HepG2 (cell line): ENCODE results near the gene TRAF5. TPM values are rescaled to one million over a fixed set of nuclear protein-coding genes. Genes with fewer than 3 reads are reported as not detected.

Source experiments
- CENPT ChIP-seq: sonication (generic); formaldehyde crosslinking; IDR thresholded peaks from 2 replicates; pipeline ENCODE4 v1.8.0; 2022; ENCODE audit warnings: low read depth, mild to moderate bottlenecking, moderate library complexity, missing genetic modification reagents
- DR1 ChIP-seq: sonication (generic); formaldehyde crosslinking; IDR thresholded peaks from 2 replicates; pipeline ENCODE4 v1.8.0; 2021; ENCODE audit warnings: mild to moderate bottlenecking, missing genetic modification reagents, inconsistent platforms
- GMEB2 ChIP-seq: IDR thresholded peaks from 2 replicates; pipeline ENCODE4 v1.6.1; 2016; ENCODE audit warnings: missing biosample characterization, missing genetic modification reagents, low read depth
- JUND ChIP-seq: sonication (generic); formaldehyde crosslinking; IDR thresholded peaks from 2 replicates; pipeline ENCODE4 v1.8.0; 2022; ENCODE audit warnings: mild to moderate bottlenecking, missing genetic modification reagents
- MIXL1 ChIP-seq: IDR thresholded peaks from 2 replicates; pipeline ENCODE4 v1.6.1; 2016
- MTA3 ChIP-seq: sonication (generic); formaldehyde crosslinking; IDR thresholded peaks from 2 replicates; pipeline ENCODE4 v1.4.0; 2020; ENCODE audit warnings: missing genetic modification reagents
- NR2C2 ChIP-seq: sonication (generic); formaldehyde crosslinking; IDR thresholded peaks from 2 replicates; pipeline ENCODE4 v1.4.0; 2020; ENCODE audit warnings: missing genetic modification reagents, mild to moderate bottlenecking, moderate library complexity, borderline replicate concordance
- NR2F6 ChIP-seq, 2 experiments: IDR thresholded peaks; 2 replicates each; pipeline ENCODE4 v1.6.1; 2016; ENCODE audit warnings: antibody characterized with exemption in 1 of 2, mild to moderate bottlenecking in 1 of 2
- PHF5A ChIP-seq: IDR thresholded peaks from one replicate; pipeline ENCODE4 v1.6.1; 2018; ENCODE audit warnings: low read depth, missing genetic modification reagents; ENCODE audit not compliant: unreplicated experiment
- POLR2AphosphoS2 ChIP-seq: IDR thresholded peaks from 2 replicates; pipeline ENCODE4 v1.6.1; 2011; ENCODE audit warnings: low read depth, low read length, improper control_type of control experiment
- SRY ChIP-seq: sonication (generic); formaldehyde crosslinking; IDR thresholded peaks from 2 replicates; pipeline ENCODE4 v1.8.0; 2022; ENCODE audit warnings: mild to moderate bottlenecking, missing genetic modification reagents
- ZBTB3 ChIP-seq: sonication (generic); formaldehyde crosslinking; IDR thresholded peaks from 2 replicates; pipeline ENCODE4 v1.4.0; 2020; ENCODE audit warnings: low read depth, mild to moderate bottlenecking, moderate library complexity, missing genetic modification reagents, borderline replicate concordance
- ZNF138 ChIP-seq: sonication (generic); formaldehyde crosslinking; IDR thresholded peaks from 2 replicates; pipeline ENCODE4 v1.5.0; 2020; ENCODE audit warnings: mild to moderate bottlenecking, low read depth, missing genetic modification reagents
- ZNF691 ChIP-seq: sonication (generic); formaldehyde crosslinking; IDR thresholded peaks from 2 replicates; pipeline ENCODE4 v1.4.0; 2020; ENCODE audit warnings: missing genetic modification reagents, low read depth, mild to moderate bottlenecking, borderline replicate concordance
- ZNF713 ChIP-seq: sonication (generic); formaldehyde crosslinking; IDR thresholded peaks from 2 replicates; pipeline ENCODE4 v1.4.0; 2020; ENCODE audit warnings: mild to moderate bottlenecking, missing genetic modification reagents
- polyA plus RNA-seq, 8 experiments: library from polyadenylated mRNA; depleted of rRNA in 3 of 8; stranded (reverse) in 7 of 8; unstranded in 1 of 8; fragments of >200 nt; fragmentation: Illumina TruSeq in 4 of 8; extraction: Trizol in 4 of 8; gene quantifications; 2 replicates each; pipeline versions ENCODE4 v1.2.1 to v1.2.3, GENCODE V29; 2011 to 2016; ENCODE audit warnings: low read depth in 4 of 8, missing spikeins in 1 of 8, mixed read lengths in 1 of 8; ENCODE audit not compliant: insufficient read depth in 1 of 8
- total RNA-seq, 5 experiments: library from RNA; depleted of rRNA; stranded (reverse); fragments of >200 nt; fragmentation: Illumina TruSeq; extraction: Trizol; gene quantifications; 2 replicates each; pipeline ENCODE4 v1.2.3, GENCODE V29; 2016; ENCODE audit warnings: low read depth in 1 of 5
- TF ChIP-seq, protein P1 (sequence below): sonication (generic); formaldehyde crosslinking; IDR thresholded peaks from 2 replicates; pipeline ENCODE4 v1.5.1; 2020; ENCODE audit warnings: mild to moderate bottlenecking, missing genetic modification reagents, moderate library complexity
- TF ChIP-seq, protein P2 (sequence below): sonication (generic); formaldehyde crosslinking; IDR thresholded peaks from 2 replicates; pipeline ENCODE4 v1.5.1; 2020; ENCODE audit warnings: mild to moderate bottlenecking, moderate library complexity, missing genetic modification reagents
- TF ChIP-seq, protein P3 (sequence below): sonication (generic); formaldehyde crosslinking; IDR thresholded peaks from 2 replicates; pipeline ENCODE4 v1.4.0; 2020; ENCODE audit warnings: low read depth, mild to moderate bottlenecking, missing genetic modification reagents

Gene TRAF5
- total and polyA plus RNA-seq, 2 of the 13 experiments (the other 11 are each of a cell fraction or from before 2014, with no cell fraction given): 0.27 to 1.6 TPM

GRCh38 chr1:211382714-211383480 is 56.3 kb downstream of the TRAF5 start (continued):
- TF ChIP-seq, protein P1, sequence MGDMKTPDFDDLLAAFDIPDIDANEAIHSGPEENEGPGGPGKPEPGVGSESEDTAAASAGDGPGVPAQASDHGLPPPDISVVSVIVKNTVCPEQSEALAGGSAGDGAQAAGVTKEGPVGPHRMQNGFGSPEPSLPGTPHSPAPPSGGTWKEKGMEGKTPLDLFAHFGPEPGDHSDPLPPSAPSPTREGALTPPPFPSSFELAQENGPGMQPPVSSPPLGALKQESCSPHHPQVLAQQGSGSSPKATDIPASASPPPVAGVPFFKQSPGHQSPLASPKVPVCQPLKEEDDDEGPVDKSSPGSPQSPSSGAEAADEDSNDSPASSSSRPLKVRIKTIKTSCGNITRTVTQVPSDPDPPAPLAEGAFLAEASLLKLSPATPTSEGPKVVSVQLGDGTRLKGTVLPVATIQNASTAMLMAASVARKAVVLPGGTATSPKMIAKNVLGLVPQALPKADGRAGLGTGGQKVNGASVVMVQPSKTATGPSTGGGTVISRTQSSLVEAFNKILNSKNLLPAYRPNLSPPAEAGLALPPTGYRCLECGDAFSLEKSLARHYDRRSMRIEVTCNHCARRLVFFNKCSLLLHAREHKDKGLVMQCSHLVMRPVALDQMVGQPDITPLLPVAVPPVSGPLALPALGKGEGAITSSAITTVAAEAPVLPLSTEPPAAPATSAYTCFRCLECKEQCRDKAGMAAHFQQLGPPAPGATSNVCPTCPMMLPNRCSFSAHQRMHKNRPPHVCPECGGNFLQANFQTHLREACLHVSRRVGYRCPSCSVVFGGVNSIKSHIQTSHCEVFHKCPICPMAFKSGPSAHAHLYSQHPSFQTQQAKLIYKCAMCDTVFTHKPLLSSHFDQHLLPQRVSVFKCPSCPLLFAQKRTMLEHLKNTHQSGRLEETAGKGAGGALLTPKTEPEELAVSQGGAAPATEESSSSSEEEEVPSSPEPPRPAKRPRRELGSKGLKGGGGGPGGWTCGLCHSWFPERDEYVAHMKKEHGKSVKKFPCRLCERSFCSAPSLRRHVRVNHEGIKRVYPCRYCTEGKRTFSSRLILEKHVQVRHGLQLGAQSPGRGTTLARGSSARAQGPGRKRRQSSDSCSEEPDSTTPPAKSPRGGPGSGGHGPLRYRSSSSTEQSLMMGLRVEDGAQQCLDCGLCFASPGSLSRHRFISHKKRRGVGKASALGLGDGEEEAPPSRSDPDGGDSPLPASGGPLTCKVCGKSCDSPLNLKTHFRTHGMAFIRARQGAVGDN (CRISPR knock-in tag): peak; percentile 97
- TF ChIP-seq ZNF713 (CRISPR knock-in tag): no peak
- TF ChIP-seq MTA3 (CRISPR knock-in tag): no peak
- TF ChIP-seq, protein P2, sequence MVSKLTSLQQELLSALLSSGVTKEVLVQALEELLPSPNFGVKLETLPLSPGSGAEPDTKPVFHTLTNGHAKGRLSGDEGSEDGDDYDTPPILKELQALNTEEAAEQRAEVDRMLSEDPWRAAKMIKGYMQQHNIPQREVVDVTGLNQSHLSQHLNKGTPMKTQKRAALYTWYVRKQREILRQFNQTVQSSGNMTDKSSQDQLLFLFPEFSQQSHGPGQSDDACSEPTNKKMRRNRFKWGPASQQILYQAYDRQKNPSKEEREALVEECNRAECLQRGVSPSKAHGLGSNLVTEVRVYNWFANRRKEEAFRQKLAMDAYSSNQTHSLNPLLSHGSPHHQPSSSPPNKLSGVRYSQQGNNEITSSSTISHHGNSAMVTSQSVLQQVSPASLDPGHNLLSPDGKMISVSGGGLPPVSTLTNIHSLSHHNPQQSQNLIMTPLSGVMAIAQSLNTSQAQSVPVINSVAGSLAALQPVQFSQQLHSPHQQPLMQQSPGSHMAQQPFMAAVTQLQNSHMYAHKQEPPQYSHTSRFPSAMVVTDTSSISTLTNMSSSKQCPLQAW: peak; percentile 66; the same call in 1 of the 2 replicates
- TF ChIP-seq ZBTB3 (CRISPR knock-in tag): no peak; the same call in 1 of the 2 replicates
- TF ChIP-seq PHF5A (CRISPR knock-in tag): no peak
- no peak for TF ChIP-seq POLR2AphosphoS2
- TF ChIP-seq GMEB2 (CRISPR knock-in tag): peak; percentile 79
- TF ChIP-seq ZNF691: 0 out of 2 replicates have a peak, but pooled peaks have one; percentile 47
- TF ChIP-seq MIXL1 (CRISPR knock-in tag): 0 out of 2 replicates have a peak, but pooled peaks have one; percentile 3
- TF ChIP-seq, protein P3, sequence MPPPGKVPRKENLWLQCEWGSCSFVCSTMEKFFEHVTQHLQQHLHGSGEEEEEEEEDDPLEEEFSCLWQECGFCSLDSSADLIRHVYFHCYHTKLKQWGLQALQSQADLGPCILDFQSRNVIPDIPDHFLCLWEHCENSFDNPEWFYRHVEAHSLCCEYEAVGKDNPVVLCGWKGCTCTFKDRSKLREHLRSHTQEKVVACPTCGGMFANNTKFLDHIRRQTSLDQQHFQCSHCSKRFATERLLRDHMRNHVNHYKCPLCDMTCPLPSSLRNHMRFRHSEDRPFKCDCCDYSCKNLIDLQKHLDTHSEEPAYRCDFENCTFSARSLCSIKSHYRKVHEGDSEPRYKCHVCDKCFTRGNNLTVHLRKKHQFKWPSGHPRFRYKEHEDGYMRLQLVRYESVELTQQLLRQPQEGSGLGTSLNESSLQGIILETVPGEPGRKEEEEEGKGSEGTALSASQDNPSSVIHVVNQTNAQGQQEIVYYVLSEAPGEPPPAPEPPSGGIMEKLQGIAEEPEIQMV (CRISPR knock-in tag): peak; percentile 99
- peak; percentile 70; the same call in 1 of the 2 replicates for TF ChIP-seq SRY (CRISPR knock-in tag)
- TF ChIP-seq DR1 (CRISPR knock-in tag): no peak
- 0 out of 2 replicates have a peak, but pooled peaks have one; percentile 44 for TF ChIP-seq NR2C2 (CRISPR knock-in tag)
- TF ChIP-seq JUND (CRISPR knock-in tag): no peak
- TF ChIP-seq ZNF138 (CRISPR knock-in tag): 0 out of 2 replicates have a peak, but pooled peaks have one; percentile 63
- no peak for TF ChIP-seq CENPT
- no peak for TF ChIP-seq NR2F6 (IDR thresholded peaks at IDR 0.05)
- TF ChIP-seq NR2F6 (CRISPR knock-in tag; IDR thresholded peaks at IDR 0.05): no peak
